K562 (cell line): Measurements from ENCODE around the gene DNAJB6. TPM values are rescaled to one million over a fixed set of nuclear protein-coding genes. Genes with fewer than 3 reads are reported as not detected.
A peak's percentile ranks its signal among the peaks of the same experiment; 100 is the strongest.

Experiments used
- CBFA2T2 ChIP-seq: fragments of 450-650 bp; conservative IDR thresholded peaks from 2 replicates; pipeline ENCODE4 v1.6.1; 2017; ENCODE audit warnings: mild to moderate bottlenecking
- CC2D1A ChIP-seq: fragments of 450-650 bp; IDR thresholded peaks from 2 replicates; pipeline ENCODE4 v1.6.1; 2017; ENCODE audit warnings: mild to moderate bottlenecking
- CXXC5 ChIP-seq: fragments of 250-450 bp; sonication (Bioruptor Pico); IDR thresholded peaks from 2 replicates; pipeline ENCODE4 v1.8.0; 2022; ENCODE audit warnings: inconsistent platforms, mild to moderate bottlenecking, moderate library complexity
- FOS ChIP-seq: IDR thresholded peaks from 3 replicates; pipeline ENCODE4 v1.6.1; 2011; ENCODE audit not compliant: insufficient read length; ENCODE audit errors: extremely low read depth
- HDAC8 ChIP-seq: fragments of 450-650 bp; IDR thresholded peaks from 2 replicates; pipeline ENCODE4 v1.6.1; 2016; ENCODE audit warnings: mild to moderate bottlenecking, missing genetic modification characterization, moderate library complexity, missing compliant biosample characterization
- HNRNPL ChIP-seq: fragments of 200-400 bp; formaldehyde crosslinking; IDR thresholded peaks from 2 replicates; pipeline ENCODE4 v1.6.1; 2017; ENCODE audit warnings: low read depth, mild to moderate bottlenecking, low read length
- KLF6 ChIP-seq: fragments of 250-450 bp; sonication (Bioruptor Pico); IDR thresholded peaks from 2 replicates; pipeline ENCODE4 v1.4.0; 2020; ENCODE audit warnings: mild to moderate bottlenecking, moderate library complexity, borderline replicate concordance
- MBD2 ChIP-seq: sonication (generic); IDR thresholded peaks from 2 replicates; pipeline ENCODE4 v1.6.1; 2016; ENCODE audit warnings: low read depth, borderline replicate concordance
- MEF2A ChIP-seq: IDR thresholded peaks from 2 replicates; pipeline ENCODE4 v1.6.1; 2011; ENCODE audit warnings: low read depth, mild to moderate bottlenecking, low read length, moderate library complexity; ENCODE audit not compliant: control insufficient read depth
- NCOR1 ChIP-seq: fragments of 450-650 bp; IDR thresholded peaks from 2 replicates; pipeline ENCODE4 v1.6.1; 2016; ENCODE audit warnings: mild to moderate bottlenecking, moderate library complexity
- NONO ChIP-seq, 2 experiments: fragments of 200-400 bp in 1 of 2; fragments of 450-650 bp in 1 of 2; formaldehyde crosslinking in 1 of 2; IDR thresholded peaks; 2 replicates each; pipeline ENCODE4 v1.6.1; 2017; ENCODE audit warnings: low read depth in 2 of 2, mild to moderate bottlenecking in 2 of 2, moderate library complexity in 2 of 2, low read length in 1 of 2
- POLR3A ChIP-seq: IDR thresholded peaks from 2 replicates; pipeline ENCODE4 v1.6.1; 2011; ENCODE audit warnings: borderline replicate concordance, mild to moderate bottlenecking, moderate library complexity; ENCODE audit not compliant: insufficient read length, insufficient read depth; ENCODE audit errors: extremely low read depth
- RBM14 ChIP-seq: fragments of 200-400 bp; formaldehyde crosslinking; IDR thresholded peaks from 2 replicates; pipeline ENCODE4 v1.6.1; 2018; ENCODE audit warnings: low read depth, mild to moderate bottlenecking, low read length, moderate library complexity, borderline replicate concordance; ENCODE audit not compliant: insufficient read depth
- SMAD4 ChIP-seq: fragments of 250-450 bp; sonication (Bioruptor Pico); conservative IDR thresholded peaks from 2 replicates; pipeline ENCODE4 v1.8.0; 2021; ENCODE audit warnings: inconsistent platforms, mild to moderate bottlenecking, moderate library complexity
- SPI1 ChIP-seq: IDR thresholded peaks from 2 replicates; pipeline ENCODE4 v1.6.1; 2011; ENCODE audit warnings: low read depth, low read length, control low read depth, borderline replicate concordance
- TAF15 ChIP-seq: fragments of 200-400 bp; formaldehyde crosslinking; IDR thresholded peaks from 2 replicates; pipeline ENCODE4 v1.6.1; 2017; ENCODE audit warnings: mild to moderate bottlenecking, low read depth, low read length, moderate library complexity
- TAL1 ChIP-seq: fragments of 450-650 bp; IDR thresholded peaks from 2 replicates; pipeline ENCODE4 v1.6.1; 2016; ENCODE audit warnings: mild to moderate bottlenecking
- ZNF57 ChIP-seq: fragments of 450-650 bp; formaldehyde crosslinking; IDR thresholded peaks from 2 replicates; pipeline ENCODE4 v1.4.0; 2020; ENCODE audit warnings: mild to moderate bottlenecking, moderate library complexity
- ZNF707 ChIP-seq: fragments of 250-450 bp; sonication (Bioruptor Pico); conservative IDR thresholded peaks from 2 replicates; pipeline ENCODE4 v1.8.0; 2022; ENCODE audit warnings: inconsistent platforms, mild to moderate bottlenecking, moderate library complexity
- ZNF79 ChIP-seq: fragments of 250-450 bp; sonication (Bioruptor Pico); IDR thresholded peaks from 2 replicates; pipeline ENCODE4 v1.4.0; 2020; ENCODE audit warnings: low read depth, mild to moderate bottlenecking, moderate library complexity
- polyA plus RNA-seq, 8 experiments: library from polyadenylated mRNA; depleted of rRNA in 4 of 8; stranded (reverse) in 5 of 8; unstranded in 3 of 8; fragments of >200 nt; fragmentation: Nextera tagmentation in 2 of 8; fragmentation: Illumina TruSeq in 1 of 8; extraction: Ambion mirVana in 2 of 8; extraction: Trizol in 1 of 8; gene quantifications; 2 replicates each; pipeline versions ENCODE4 v1.2.1 to v1.2.3, GENCODE V29; 2011 to 2014; ENCODE audit warnings: inconsistent platforms in 1 of 8, missing spikeins in 1 of 8
- total RNA-seq, 7 experiments: library from RNA; depleted of rRNA in 6 of 7; stranded (reverse); fragments of >200 nt in 6 of 7; fragmentation: Illumina TruSeq in 2 of 7; extraction: Trizol in 2 of 7; gene quantifications; 2 replicates each; pipeline versions ENCODE4 v1.2.1 to v1.2.3, GENCODE V29; 2011 to 2021; ENCODE audit warnings: low replicate concordance in 1 of 7
- TF ChIP-seq, protein P1 (sequence below): fragments of 250-450 bp; sonication (Bioruptor Pico); IDR thresholded peaks from 2 replicates; pipeline ENCODE4 v1.4.0; 2020; ENCODE audit warnings: mild to moderate bottlenecking, moderate library complexity, borderline replicate concordance
- TF ChIP-seq, protein P2 (sequence below): fragments of 200-400 bp; formaldehyde crosslinking; IDR thresholded peaks from 2 replicates; pipeline ENCODE4 v1.6.1; 2017; ENCODE audit warnings: mild to moderate bottlenecking, low read depth, low read length, moderate library complexity
- TF ChIP-seq, protein P3 (sequence below): sonication (generic); formaldehyde crosslinking; IDR thresholded peaks from 2 replicates; pipeline ENCODE4 v1.9.0; 2022; ENCODE audit warnings: mild to moderate bottlenecking, missing genetic modification reagents

DNAJB6 gene
- total and polyA plus RNA-seq, 9 of the 15 experiments (the other 6 are each of a cell fraction or from before 2014, with no cell fraction given) = 84.5 to 158 (median 135) TPM

DNA sequence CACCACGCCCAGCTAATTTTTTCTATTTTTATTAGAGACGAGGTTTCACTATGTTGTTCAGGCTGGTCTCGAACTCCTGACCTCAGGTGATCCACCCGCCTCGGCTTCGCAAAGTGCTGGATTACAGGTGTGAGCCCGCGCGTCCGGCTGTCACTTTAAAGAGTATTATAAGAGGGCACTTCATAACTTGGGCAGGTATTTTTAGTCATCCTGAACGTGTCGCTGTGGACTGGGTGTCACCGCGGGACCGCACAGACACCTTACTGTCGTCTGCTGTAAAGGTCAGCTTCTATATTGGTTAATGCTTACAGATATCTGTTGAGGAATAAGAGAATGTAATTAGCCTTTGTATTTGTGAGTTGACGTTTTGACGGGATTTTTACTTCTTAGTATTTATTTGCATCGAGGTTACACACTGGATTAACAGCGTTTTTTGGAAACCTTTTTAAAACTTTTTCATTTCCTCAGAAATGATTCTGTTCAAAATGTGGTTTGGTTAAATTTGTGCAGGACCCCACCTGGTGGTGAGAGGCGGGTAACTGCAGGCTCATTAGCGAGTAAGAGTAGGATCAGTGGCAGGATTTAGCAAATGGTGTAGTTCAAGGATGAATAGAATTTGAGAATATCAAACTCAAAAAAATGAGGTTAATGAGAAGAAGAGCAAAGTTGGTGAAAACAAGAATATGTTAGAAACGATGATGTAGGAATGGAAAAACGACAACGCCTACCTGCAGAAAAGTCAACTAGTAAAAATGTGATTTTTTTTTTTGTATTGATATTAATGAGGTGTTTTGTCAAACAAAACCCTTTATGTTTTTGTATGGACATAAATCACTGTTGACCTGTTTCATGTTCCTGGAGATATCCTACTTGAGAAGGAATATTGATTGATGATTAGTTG lies 3.2 kb downstream of the DNAJB6 start (continued):
- TF ChIP-seq, protein P1, sequence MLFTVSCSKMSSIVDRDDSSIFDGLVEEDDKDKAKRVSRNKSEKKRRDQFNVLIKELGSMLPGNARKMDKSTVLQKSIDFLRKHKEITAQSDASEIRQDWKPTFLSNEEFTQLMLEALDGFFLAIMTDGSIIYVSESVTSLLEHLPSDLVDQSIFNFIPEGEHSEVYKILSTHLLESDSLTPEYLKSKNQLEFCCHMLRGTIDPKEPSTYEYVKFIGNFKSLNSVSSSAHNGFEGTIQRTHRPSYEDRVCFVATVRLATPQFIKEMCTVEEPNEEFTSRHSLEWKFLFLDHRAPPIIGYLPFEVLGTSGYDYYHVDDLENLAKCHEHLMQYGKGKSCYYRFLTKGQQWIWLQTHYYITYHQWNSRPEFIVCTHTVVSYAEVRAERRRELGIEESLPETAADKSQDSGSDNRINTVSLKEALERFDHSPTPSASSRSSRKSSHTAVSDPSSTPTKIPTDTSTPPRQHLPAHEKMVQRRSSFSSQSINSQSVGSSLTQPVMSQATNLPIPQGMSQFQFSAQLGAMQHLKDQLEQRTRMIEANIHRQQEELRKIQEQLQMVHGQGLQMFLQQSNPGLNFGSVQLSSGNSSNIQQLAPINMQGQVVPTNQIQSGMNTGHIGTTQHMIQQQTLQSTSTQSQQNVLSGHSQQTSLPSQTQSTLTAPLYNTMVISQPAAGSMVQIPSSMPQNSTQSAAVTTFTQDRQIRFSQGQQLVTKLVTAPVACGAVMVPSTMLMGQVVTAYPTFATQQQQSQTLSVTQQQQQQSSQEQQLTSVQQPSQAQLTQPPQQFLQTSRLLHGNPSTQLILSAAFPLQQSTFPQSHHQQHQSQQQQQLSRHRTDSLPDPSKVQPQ (CRISPR knock-in tag) = no peak
- TF ChIP-seq KLF6 (CRISPR knock-in tag) (no peak), HNRNPL (no peak), ZNF79 (no peak), ZNF707 (CRISPR knock-in tag) (no peak), HDAC8 (tag) (no peak), CC2D1A (0 out of 2 replicates have a peak, but pooled peaks have one; percentile 10), ZNF57 (CRISPR knock-in tag) (no peak), MBD2 (no peak), SPI1 (no peak), POLR3A (no peak), CBFA2T2 (no peak), NONO (IDR thresholded peaks at IDR 0.05; ENCODE audit: low read depth in 2 of 2, low read length in 1 of 2) (no peak), TAF15 (no peak), MEF2A (no peak), SMAD4 (CRISPR knock-in tag) (no peak), RBM14 (no peak), NCOR1 (no peak), CXXC5 (no peak), FOS (no peak), TAL1 (no peak)
- TF ChIP-seq, protein P2, sequence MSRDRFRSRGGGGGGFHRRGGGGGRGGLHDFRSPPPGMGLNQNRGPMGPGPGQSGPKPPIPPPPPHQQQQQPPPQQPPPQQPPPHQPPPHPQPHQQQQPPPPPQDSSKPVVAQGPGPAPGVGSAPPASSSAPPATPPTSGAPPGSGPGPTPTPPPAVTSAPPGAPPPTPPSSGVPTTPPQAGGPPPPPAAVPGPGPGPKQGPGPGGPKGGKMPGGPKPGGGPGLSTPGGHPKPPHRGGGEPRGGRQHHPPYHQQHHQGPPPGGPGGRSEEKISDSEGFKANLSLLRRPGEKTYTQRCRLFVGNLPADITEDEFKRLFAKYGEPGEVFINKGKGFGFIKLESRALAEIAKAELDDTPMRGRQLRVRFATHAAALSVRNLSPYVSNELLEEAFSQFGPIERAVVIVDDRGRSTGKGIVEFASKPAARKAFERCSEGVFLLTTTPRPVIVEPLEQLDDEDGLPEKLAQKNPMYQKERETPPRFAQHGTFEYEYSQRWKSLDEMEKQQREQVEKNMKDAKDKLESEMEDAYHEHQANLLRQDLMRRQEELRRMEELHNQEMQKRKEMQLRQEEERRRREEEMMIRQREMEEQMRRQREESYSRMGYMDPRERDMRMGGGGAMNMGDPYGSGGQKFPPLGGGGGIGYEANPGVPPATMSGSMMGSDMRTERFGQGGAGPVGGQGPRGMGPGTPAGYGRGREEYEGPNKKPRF = no peak
- TF ChIP-seq, protein P3, sequence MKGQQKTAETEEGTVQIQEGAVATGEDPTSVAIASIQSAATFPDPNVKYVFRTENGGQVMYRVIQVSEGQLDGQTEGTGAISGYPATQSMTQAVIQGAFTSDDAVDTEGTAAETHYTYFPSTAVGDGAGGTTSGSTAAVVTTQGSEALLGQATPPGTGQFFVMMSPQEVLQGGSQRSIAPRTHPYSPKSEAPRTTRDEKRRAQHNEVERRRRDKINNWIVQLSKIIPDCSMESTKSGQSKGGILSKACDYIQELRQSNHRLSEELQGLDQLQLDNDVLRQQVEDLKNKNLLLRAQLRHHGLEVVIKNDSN (CRISPR knock-in tag) = no peak
